Measurements from ENCODE around the gene ACTL8. TPM values are rescaled to one million over a fixed set of nuclear protein-coding genes. Genes with fewer than 3 reads are reported as not detected.

ACTL8 gene
- total and polyA plus RNA-seq, 2 experiments from 2014 or later: 0.38 to 0.71 TPM

DNA sequence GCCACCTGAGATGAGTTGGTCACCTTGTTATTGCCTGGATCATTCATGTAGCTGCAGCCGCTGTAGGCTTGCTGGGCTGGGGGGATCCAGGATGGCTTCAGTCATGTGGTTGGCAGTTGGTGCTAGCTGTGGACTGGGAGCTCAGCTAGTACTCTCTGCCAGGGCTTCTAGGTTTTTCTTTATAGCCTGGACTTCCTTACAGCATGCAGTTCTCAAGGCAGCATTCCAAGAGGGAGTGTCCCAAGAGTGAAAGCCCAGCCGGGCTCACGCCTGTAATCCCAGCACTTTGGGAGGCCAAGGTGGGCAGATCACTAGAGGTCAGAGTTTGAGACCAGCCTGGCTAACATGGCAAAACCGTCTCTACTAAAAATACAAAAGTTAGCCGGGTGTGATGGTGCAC lies 23.7 kb upstream of the ACTL8 start (continued):
- TF ChIP-seq, protein P1, sequence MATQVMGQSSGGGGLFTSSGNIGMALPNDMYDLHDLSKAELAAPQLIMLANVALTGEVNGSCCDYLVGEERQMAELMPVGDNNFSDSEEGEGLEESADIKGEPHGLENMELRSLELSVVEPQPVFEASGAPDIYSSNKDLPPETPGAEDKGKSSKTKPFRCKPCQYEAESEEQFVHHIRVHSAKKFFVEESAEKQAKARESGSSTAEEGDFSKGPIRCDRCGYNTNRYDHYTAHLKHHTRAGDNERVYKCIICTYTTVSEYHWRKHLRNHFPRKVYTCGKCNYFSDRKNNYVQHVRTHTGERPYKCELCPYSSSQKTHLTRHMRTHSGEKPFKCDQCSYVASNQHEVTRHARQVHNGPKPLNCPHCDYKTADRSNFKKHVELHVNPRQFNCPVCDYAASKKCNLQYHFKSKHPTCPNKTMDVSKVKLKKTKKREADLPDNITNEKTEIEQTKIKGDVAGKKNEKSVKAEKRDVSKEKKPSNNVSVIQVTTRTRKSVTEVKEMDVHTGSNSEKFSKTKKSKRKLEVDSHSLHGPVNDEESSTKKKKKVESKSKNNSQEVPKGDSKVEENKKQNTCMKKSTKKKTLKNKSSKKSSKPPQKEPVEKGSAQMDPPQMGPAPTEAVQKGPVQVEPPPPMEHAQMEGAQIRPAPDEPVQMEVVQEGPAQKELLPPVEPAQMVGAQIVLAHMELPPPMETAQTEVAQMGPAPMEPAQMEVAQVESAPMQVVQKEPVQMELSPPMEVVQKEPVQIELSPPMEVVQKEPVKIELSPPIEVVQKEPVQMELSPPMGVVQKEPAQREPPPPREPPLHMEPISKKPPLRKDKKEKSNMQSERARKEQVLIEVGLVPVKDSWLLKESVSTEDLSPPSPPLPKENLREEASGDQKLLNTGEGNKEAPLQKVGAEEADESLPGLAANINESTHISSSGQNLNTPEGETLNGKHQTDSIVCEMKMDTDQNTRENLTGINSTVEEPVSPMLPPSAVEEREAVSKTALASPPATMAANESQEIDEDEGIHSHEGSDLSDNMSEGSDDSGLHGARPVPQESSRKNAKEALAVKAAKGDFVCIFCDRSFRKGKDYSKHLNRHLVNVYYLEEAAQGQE (IDR thresholded peaks at IDR 0.05; ENCODE audit: unreplicated experiment): no peak
- TF ChIP-seq NANOG (IDR thresholded peaks at IDR 0.05; ENCODE audit: borderline replicate concordance) (no peak), ZNF114 (CRISPR knock-in tag; IDR thresholded peaks at IDR 0.05) (no peak)

DNA sequence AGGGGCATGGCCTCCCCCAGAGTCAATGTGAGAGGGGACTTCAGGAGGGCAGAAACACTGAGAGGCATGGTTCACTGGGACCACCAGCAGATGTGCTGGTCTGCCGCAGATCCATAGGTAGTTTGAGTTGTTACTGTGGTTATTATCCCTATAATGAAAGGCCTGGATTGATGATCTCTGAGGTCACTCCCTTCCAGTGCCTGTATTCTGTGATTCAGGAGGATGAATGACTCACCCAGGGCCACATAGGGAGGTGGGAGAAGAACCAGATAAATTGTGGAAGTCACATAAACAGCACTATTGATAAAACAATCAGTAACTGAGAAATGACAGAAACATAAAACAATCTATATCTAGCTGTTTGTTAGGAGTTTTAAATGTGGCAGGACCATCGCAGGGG lies 22.7 kb upstream of the ACTL8 start:
- Histone ChIP-seq H3K36me3 (ENCODE audit: insufficient read depth) (no peaks in the 10 kb centered on the region), H3F3A (replicated peaks; ENCODE audit: low read depth) (no peaks in the 10 kb centered on the region), H3K79me2 (replicated peaks; ENCODE audit: insufficient read depth) (no peaks in the 10 kb centered on the region), H3K4me3 (no peak overlapping the region), H3K4me1 (ENCODE audit: insufficient read depth) (no peaks in the 10 kb centered on the region), H3K4me2 (no peak overlapping the region), H3K27me3 (ENCODE audit: insufficient read depth) (no peaks in the 10 kb centered on the region), H3K27ac (ENCODE audit: low read depth) (no peak overlapping the region), H2AFZ (no peak overlapping the region), H3K9me2 (ENCODE audit: insufficient read depth) (no peaks in the 10 kb centered on the region), H4K20me1 (replicated peaks; ENCODE audit: insufficient read depth) (no peaks in the 10 kb centered on the region)
- ATAC-seq: no peak
- Mint-ChIP-seq H3K27me3 (ENCODE audit: insufficient read depth, low read depth, poor library complexity) (peaks cover 2% of the 10 kb centered on the region), H3K36me3 (ENCODE audit: low read depth) (no peaks in the 10 kb centered on the region), H3K4me1 (peaks cover 11% of the 10 kb centered on the region; the same call in 2 of the 3 replicates), H3K4me3 (no peak overlapping the region), H3K9me3 (no peaks in the 10 kb centered on the region; the same call in 2 of the 3 replicates), H3K27ac (no peak overlapping the region)
- DNase-seq (ENCODE audit: low spot score): no peak
- TF ChIP-seq, protein P2, sequence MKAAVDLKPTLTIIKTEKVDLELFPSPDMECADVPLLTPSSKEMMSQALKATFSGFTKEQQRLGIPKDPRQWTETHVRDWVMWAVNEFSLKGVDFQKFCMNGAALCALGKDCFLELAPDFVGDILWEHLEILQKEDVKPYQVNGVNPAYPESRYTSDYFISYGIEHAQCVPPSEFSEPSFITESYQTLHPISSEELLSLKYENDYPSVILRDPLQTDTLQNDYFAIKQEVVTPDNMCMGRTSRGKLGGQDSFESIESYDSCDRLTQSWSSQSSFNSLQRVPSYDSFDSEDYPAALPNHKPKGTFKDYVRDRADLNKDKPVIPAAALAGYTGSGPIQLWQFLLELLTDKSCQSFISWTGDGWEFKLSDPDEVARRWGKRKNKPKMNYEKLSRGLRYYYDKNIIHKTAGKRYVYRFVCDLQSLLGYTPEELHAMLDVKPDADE (IDR thresholded peaks at IDR 0.05): no peak
- TF ChIP-seq STAT1 (IDR thresholded peaks at IDR 0.05; ENCODE audit: unreplicated experiment) (no peak), POLR2AphosphoS5 (IDR thresholded peaks at IDR 0.05; ENCODE audit: low read depth) (no peak), EZH2phosphoT487 (IDR thresholded peaks at IDR 0.05; ENCODE audit: unreplicated experiment) (no peak), EZH2 (IDR thresholded peaks at IDR 0.05; ENCODE audit: low read depth, unreplicated experiment) (no peak), CREB1 (CRISPR knock-in tag; IDR thresholded peaks at IDR 0.05; ENCODE audit: low read depth) (no peak), ZNF331 (CRISPR knock-in tag; IDR thresholded peaks at IDR 0.05; ENCODE audit: low read depth) (no peak), ZNF114 (CRISPR knock-in tag; IDR thresholded peaks at IDR 0.05) (no peak), NANOG (IDR thresholded peaks at IDR 0.05; ENCODE audit: borderline replicate concordance) (no peak)
- TF ChIP-seq, protein P3, sequence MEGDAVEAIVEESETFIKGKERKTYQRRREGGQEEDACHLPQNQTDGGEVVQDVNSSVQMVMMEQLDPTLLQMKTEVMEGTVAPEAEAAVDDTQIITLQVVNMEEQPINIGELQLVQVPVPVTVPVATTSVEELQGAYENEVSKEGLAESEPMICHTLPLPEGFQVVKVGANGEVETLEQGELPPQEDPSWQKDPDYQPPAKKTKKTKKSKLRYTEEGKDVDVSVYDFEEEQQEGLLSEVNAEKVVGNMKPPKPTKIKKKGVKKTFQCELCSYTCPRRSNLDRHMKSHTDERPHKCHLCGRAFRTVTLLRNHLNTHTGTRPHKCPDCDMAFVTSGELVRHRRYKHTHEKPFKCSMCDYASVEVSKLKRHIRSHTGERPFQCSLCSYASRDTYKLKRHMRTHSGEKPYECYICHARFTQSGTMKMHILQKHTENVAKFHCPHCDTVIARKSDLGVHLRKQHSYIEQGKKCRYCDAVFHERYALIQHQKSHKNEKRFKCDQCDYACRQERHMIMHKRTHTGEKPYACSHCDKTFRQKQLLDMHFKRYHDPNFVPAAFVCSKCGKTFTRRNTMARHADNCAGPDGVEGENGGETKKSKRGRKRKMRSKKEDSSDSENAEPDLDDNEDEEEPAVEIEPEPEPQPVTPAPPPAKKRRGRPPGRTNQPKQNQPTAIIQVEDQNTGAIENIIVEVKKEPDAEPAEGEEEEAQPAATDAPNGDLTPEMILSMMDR (conservative IDR thresholded peaks at IDR 0.05; ENCODE audit: low read depth in 2 of 2): no peak
- TF ChIP-seq, protein P4, sequence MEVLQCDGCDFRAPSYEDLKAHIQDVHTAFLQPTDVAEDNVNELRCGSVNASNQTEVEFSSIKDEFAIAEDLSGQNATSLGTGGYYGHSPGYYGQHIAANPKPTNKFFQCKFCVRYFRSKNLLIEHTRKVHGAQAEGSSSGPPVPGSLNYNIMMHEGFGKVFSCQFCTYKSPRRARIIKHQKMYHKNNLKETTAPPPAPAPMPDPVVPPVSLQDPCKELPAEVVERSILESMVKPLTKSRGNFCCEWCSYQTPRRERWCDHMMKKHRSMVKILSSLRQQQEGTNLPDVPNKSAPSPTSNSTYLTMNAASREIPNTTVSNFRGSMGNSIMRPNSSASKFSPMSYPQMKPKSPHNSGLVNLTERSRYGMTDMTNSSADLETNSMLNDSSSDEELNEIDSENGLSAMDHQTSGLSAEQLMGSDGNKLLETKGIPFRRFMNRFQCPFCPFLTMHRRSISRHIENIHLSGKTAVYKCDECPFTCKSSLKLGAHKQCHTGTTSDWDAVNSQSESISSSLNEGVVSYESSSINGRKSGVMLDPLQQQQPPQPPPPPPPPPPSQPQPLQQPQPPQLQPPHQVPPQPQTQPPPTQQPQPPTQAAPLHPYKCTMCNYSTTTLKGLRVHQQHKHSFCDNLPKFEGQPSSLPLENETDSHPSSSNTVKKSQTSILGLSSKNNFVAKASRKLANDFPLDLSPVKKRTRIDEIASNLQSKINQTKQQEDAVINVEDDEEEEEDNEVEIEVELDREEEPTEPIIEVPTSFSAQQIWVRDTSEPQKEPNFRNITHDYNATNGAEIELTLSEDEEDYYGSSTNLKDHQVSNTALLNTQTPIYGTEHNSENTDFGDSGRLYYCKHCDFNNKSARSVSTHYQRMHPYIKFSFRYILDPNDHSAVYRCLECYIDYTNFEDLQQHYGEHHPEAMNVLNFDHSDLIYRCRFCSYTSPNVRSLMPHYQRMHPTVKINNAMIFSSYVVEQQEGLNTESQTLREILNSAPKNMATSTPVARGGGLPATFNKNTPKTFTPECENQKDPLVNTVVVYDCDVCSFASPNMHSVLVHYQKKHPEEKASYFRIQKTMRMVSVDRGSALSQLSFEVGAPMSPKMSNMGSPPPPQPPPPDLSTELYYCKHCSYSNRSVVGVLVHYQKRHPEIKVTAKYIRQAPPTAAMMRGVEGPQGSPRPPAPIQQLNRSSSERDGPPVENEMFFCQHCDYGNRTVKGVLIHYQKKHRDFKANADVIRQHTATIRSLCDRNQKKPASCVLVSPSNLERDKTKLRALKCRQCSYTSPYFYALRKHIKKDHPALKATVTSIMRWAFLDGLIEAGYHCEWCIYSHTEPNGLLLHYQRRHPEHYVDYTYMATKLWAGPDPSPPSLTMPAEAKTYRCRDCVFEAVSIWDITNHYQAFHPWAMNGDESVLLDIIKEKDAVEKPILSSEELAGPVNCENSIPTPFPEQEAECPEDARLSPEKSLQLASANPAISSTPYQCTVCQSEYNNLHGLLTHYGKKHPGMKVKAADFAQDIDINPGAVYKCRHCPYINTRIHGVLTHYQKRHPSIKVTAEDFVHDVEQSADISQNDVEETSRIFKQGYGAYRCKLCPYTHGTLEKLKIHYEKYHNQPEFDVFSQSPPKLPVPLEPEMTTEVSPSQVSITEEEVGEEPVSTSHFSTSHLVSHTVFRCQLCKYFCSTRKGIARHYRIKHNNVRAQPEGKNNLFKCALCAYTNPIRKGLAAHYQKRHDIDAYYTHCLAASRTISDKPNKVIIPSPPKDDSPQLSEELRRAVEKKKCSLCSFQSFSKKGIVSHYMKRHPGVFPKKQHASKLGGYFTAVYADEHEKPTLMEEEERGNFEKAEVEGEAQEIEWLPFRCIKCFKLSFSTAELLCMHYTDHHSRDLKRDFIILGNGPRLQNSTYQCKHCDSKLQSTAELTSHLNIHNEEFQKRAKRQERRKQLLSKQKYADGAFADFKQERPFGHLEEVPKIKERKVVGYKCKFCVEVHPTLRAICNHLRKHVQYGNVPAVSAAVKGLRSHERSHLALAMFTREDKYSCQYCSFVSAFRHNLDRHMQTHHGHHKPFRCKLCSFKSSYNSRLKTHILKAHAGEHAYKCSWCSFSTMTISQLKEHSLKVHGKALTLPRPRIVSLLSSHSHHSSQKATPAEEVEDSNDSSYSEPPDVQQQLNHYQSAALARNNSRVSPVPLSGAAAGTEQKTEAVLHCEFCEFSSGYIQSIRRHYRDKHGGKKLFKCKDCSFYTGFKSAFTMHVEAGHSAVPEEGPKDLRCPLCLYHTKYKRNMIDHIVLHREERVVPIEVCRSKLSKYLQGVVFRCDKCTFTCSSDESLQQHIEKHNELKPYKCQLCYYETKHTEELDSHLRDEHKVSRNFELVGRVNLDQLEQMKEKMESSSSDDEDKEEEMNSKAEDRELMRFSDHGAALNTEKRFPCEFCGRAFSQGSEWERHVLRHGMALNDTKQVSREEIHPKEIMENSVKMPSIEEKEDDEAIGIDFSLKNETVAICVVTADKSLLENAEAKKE (CRISPR knock-in tag; IDR thresholded peaks at IDR 0.05): no peak
